Measurements from ENCODE around the gene PHLDB2.

PHLDB2 gene

DNA sequence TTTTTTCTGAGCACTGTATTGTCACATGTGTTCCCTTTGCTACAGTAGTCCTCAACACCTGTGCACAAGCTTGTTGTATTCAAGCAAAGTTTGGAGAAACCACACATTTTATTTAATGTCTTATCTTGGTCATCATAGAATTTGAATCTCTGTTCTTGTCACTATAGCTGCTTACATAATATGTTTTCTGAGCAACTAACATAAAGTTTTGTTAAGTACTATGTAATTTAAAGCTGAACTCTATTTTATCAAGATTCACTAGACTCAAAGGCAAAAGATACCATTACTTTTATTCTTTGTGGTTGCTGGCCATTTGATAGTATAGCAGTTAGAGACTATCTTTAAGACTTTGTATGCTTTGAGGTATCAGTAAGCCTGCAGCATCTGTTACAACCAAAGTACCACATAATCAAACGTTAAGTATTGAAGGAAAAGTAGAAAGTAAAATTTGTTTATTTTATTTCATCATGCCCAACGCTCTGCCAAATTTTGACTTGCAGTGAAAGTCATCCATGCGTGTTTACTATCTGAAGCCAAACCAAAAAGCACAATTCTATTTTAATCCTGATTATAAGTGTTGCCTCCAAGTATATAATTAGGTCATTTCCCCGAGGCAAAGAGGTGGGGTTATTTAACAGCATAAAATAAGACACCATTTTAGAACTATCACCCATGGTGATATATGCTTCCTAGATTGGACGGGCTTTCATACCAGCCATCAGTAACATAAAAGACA is 109.4 kb downstream of the PHLDB2 start:
- no peak for DNase-seq

DNA sequence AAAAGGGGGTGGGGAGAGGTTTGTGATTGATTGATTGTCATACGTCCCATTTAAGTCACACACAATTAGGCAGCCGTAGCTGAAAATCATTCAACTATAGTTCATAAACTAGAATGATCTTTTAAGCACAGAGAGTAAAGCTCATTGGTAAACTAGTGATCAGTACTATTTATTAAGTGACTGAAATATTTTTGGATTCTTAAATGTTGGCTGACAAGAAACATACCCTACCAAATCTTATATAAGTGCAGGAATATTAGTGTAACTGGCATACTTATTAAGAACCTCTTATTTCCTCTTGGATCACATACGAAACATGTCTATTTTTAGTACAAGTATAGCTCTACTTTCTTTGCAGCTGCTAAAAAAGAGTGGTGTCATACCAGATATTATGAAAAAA is 111.3 kb downstream of the PHLDB2 start:
- no peak for DNase-seq

DNA sequence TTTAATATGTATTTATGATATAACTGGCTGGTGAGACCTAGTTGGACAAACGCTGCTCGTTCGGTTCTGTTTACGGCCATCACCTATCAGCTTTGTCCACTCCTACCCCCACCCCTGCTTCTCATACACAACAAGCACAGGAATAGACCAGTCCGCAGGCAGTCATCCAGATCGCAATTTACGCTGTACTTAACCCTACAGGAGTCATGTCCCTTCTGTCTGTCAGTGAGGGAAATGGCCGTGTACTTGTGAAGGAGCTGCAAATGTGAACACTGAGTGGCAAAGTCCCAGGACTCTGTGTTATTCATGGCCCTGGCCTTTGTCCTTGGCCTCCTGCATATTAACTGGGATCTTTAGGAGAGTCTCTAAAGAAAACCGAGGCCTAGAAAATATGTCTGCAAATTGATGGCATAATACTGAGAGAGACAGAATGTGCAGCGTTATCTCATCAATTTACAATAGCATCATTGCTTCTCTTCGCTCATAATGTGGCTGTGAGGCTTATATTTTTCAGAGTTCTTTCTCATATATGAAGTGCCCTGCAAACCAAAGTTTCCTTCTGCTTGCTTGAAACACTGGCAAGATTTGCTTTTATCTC is 112.6 kb downstream of the PHLDB2 start:
- no peak for DNase-seq

DNA sequence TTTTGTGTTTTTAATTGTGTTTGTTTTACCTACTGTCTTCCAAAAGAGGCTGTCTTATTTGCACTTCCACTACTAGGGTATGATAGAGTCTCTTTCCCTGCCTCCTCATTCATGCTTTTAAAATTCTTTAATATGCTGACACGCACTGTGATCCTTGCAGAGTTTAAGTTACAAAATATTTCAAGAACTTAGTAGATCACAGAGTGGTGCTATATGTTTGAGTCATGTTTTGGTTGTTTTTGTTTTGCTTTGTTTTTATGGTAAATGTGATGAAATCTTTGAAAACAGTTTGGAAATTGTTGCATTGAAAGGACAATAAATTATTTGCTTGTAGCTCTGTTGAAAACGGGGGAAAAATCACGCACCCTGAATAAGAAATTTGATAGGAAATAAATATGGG is 113.8 kb downstream of the PHLDB2 start:
- DNase-seq = no peak

DNA sequence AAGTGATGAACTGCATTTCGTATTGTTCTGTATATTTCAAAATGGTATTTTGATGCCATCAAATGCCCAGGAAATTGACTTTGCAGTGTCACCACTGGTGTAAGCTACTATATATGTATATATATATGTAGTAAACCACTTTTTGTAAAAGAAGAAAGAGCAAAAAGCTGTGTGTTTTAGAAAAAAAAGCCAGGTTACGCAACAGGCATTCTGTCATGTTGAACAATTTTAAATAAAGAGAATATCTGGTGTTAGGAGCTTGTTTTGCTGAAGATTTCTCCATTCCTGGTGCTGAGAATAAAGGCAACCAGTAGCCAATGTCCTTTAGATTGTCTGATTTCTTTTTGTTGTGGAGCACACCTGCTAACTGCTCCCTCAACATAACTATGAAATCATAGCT is 116.1 kb downstream of the PHLDB2 start:
- no peak for DNase-seq

DNA sequence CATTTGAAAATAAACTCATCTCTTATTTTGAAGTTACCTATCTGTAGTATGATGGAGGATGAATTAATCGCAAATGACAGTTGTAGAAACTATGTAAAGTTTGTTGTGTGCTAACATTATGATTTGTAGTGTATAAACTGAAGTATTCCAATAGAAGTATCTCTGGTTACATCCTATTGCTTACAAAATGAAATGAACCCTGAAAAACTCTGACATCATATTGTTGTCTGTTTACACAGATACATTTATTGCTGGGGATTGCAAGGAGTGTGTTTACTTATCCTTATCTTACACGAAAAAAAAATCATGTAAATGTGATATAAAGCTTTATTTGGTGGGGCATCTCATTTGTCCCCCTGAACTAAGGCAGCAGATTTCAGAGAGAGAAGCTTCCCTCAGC is 117.2 kb downstream of the PHLDB2 start:
- DNase-seq = no peak

DNA sequence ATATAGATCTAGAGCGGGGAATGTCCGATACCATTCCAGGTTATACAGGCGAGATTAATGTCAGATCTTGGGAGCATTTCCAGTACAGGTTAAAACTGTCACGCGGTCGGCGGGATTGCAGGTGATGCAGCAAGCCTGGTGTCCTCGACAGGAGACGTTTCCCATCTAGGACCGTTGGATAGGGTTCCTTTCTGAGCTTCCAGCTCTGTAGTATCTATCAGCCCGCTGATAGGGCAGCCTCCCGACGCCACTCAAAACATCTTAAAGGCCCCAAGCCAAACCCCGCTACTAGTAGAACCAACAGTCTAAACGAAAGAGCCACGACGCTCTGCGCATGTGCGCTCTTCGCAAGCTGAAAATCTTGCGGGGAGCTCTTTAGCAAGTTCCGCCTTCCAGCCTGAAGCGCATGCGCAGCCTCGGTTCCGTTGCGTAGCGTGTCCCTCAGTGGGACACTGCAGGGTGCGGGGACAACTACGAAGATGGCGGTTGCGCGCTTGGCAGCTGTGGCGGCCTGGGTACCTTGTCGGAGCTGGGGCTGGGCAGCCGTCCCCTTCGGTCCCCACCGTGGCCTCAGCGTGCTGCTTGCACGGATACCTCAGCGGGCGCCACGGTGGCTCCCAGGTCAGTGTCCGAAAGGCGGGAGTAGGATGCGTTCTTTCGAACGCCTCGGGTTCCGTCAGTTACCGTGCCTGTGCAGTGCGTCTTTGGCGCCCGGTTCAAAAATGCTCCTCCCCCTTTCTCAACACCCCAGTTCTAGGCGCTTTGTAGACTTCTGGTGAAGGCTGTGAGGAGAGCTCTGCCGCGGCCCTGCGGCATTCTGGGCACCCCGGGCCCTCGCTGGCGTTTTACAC is 119.7 kb downstream of the PHLDB2 start, which contains the start of gene ABHD10:
Gene ABHD10 (plus strand): TSS at position 444 of the 851 bp plus-strand sequence. CDS start 36 bp downstream, at position 480.
- peak; percentile 55 for DNase-seq

DNA sequence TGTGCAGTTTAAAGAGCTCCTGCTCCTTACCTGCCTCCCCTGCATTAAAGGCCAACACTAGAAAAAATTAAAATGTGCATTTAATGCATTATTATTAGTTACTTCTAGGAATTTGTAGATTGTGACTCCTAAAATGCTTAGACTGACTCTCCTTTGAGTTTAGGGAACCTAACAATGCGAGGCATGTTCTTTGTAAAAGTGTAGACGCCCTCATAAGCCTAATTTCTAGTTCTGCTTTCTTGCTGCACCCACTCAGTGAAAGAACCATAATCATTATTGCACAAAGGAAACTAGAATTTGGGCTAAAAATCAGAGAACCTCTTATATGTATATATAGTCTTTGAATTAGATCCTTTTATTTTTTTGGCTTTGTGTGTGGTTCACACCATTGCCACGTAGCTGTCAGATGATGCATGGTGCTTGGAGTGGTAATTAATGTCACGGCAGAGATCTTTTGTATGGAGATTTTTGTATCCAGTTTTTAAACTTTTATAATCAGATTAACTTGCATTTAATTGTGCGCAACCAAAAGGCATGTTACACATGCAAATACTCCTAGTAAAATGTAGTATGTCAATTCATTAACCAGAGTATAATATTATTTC is 120.5 kb downstream of the PHLDB2 start:
- no peak for DNase-seq

DNA sequence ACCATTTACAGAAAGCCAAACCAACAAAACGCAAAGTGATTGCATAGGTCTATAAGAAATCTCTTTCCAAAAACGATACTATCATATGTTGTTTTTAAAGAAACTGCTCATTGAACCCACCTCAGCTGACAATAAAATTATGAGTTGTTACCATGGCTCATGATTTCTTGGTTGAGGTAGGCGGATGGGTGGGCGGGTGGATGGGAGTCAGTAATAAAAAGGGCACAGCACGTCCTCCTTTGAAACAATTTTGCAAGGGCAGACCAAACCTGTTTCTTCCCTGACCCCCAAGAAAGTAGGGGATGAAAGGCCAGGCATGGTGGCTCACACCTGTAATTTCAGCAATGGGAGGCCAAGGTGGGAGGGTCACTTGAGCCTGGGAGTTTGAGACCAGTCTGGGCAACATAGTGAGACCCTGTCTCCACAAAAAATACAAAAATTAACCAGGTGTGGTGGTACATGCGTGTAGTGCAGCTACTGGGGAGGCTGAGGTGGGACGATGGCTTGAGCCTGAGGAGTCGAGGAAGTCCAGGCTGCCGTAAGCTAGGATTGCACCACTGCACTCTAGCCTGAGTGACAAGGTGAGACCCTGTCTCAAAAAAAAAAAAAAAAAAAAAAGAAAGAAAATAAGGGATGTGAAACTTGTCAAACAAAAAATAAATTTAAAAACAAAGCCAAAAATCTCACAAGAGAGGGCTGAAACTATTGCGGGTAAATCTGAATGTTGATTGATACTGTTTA is 121.8 kb downstream of the PHLDB2 start:
- no peak for DNase-seq

DNA sequence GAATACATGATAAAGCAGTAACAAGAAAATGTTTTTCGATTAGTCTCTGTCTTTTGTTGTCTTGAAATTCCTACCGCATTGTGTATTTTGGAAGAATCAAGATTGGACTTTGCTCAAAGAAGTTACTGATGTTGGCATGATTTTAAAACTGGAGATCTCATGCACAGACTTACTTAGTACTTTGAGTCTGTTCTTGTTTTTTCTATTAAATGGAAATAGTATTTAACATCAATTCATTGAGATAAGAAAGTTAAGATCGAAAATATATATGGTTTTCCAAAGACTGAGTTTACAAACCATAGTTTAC is 122.3 kb downstream of the PHLDB2 start:
- no peak for DNase-seq

DNA sequence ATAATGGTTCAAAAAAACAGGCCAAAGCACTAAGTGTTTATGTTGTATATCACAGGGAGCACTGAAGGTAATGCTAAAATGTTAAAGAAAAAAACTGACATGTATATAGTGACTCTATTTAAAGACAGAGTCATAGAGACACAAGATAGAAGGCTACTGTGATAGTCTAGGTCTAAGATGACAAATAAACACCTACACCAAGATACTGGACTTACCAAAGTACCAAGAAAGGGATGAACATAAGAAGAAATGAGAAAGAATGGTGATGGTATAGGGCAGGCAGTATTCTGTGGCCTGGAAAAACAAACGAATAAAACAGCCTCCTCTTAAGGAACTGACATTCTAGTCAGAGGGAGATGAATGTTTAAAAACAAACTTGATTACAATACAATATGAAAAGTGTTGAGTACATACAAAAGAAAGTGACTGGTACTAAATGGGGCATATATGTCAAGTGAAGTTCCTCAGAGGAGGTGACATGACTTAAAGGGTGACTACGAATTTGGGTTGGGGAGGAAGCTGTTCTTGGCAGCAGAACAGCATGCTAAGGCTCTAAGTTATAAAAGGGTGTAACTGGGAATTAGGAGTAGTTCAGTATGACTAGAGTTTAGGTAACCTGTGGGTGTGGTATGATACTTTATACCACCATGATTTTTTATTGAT is 125.7 kb downstream of the PHLDB2 start:
- DNase-seq = no peak

DNA sequence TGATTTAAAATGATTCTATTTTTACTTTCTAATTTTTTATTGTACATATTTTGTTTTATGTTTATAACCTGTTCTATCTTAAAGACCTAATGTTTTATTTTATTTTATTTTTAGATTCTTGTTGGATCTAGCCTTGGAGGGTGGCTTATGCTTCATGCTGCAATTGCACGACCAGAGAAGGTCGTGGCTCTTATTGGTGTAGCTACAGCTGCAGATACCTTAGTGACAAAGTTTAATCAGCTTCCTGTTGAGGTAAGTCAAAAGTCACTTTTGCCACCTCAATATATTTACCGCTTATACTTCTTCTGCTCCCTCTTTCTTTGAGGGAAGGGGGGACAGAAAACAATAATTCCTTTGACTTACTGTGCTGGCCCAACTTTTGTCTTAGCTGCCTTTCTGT is 127.7 kb downstream of the PHLDB2 start:
- no peak for DNase-seq

DNA sequence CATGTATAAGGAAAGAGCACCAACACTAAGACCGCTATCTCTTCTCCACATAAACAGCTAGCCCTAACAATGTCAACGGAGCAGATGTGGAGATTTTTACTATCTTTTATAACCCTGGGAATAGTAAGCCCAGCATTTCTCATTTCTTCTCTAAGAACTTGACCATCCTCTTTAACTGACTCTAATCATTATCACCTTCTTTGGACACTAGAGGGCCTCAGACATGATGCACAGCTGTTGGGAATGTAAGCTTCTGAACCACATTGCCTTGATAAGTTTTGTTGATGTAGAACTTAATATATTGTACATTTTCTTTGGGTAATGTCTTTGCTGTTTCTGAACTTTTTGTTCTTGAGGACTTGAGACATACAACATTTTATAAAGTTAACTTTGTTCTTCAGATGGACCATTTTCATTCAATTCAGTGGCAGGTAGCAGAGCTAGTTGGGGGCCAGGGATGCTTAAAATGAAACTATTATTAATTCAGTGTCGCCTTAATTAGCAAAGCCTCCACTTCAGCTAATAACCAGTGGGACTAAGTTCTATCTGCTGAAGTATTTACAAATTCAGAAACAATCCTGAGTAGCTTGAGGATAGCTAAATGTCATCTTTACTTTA is 130.1 kb downstream of the PHLDB2 start:
- no peak for DNase-seq

DNA sequence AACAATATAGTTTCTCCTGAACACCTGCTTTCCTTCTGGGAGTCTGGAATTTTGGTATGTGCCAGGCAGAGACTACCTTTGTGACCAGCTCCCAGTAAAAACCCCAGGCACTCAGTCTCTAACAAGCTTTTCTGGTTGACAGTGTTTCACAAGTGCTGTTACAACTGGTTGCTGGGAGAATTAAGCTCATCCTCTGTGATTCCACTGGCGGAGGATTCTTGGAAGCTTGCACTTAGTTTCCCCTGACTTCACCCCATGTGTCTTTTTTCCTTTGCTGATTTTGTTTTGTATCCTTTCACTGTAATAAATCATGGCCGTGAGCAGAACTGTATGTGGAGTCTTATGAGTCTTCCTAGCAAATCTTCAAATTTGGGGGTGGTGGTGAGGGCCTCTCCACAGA is 134.0 kb downstream of the PHLDB2 start:
- DNase-seq = no peak

DNA sequence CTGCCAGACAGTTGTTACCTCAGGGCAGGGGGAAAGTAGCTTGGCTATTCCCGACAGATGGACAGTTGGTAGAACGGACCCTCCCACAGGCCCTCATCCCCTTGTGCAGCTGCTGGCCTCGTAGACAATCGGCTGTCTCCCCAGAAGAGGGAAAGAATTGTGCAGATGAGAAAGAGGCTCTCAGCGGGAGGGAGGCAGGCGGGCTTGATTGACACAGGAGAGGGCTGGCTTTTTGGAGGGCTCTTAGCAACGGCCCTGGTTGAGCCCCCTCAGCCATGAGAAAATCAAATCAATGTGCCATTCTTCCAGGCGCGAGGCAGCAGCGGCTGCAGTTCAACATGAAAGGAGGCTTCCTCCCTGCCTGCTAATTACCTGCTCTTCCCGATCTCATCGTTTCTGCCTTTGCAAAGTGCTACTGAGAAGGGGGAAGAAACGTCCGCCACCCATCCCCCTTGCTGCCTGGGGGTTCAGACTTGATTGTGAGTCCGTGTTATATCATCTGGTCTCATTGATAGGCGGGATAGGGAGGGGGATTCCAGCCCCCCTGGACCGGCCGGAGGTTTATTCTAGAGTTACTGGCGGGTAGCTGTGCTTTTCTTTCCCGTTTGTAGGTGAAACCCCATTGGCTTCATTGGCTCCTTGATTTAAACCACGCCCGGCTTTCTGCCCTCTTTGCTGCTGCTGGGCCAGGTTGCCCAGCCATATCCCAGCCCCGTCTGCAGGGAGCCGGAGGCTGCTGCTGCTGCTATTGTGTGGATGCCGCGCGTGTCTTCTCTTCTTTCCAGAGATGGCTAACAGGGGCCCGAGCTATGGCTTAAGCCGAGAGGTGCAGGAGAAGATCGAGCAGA is 139.8 kb downstream of the PHLDB2 start, which contains the start of gene TAGLN3:
Gene TAGLN3 (plus strand): TSS at position 287 of the 848 bp plus-strand sequence. CDS start 501 bp downstream, at position 788.
- no peak for DNase-seq

DNA sequence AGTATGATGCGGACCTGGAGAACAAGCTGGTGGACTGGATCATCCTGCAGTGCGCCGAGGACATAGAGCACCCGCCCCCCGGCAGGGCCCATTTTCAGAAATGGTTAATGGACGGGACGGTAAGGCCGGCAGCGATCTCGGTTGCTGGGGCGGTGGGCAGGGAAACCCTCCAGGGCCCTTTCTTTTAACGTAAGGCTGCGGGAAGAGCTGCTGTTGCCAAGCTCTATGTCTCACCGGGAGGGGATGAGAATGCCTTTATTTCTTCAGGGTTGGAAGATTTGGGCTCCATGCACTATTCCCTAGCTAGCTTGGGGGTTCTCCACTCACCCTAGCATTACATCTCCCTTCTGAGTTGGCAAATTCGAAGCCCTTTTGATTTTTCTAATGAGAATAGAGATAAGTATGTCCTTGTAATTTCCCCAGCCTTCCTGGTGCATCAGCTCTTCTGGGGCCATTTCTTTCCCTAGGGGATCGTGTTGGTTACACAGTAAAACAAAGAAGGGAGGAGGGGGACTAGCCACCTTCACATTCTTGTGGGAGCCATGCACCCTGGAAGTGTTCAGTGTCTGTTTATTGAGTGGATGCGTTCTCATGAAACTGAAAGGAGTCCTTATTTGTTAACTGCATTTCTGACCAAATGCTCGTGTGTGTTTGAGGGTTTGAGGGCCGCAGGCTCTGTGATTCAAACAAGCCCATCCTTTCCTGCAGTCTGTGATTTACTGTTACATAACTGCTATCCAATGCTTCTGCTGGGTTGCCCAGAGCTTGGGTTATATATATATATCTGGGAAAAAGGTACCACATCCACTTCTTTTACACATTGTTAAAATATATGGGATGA is 140.6 kb downstream of the PHLDB2 start:
- no peak for DNase-seq

DNA sequence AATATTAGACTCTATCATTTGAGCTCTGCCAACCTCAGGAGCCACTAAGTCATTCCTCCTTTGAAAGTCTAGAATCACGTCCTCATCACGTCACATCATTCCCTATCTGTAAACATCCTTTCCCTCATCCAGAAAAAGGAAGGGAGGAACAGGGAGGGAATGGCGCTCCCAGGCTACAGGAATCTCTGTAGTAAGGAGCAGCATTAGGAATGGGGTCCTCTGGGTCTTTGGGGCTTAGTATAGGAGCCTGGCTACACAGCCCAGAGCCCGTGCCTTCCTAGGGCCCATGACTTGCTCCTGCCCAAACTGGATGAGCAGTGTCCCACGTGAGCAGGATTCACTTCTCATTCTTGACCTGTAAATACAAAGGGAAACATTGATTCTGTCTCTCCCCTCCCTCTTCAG is 141.3 kb downstream of the PHLDB2 start:
- DNase-seq = no peak

DNA sequence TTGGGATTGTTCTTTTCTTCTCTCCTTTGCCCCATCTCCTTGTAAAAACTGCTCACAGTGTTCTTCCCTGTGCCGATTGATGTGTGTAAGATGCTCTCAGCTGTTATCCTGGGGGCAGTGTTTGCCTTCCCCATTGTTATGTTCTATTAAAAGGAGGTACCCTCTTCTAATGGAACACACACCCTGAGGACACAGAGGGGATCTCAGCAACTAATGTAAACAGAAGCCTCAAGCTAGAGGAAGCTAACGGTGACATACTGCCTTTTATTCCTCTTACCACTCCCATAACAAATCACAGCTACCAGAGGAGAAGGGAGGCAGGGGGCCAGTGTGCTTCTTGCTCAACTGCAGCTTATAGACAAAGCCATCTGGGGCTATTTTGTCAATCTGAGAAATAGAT is 141.9 kb downstream of the PHLDB2 start:
- DNase-seq = no peak

DNA sequence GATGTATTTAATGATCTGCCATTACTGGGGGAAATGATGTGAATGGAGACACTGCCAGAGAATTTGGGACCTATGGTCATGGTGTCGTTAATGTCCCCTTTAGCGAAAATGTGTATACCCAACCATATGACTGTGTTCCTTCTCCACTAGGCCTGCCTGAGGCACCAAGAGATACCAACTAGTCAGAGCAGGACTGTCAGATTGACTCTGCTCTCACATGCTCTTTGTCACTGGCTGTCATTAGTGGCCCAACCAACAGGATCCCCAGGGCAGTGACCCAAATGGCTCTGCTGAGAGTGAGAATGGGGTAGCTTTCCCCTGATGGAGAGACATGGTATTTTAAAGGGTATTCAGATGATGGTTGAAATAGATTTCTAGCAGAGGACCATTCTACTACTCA is 142.5 kb downstream of the PHLDB2 start:
- DNase-seq = no peak
